Mammary epithelial cell (primary cell): ENCODE results near the gene CDC6.

Experiments used
- EZH2 ChIP-seq: IDR thresholded peaks from 2 replicates; pipeline ENCODE4 v1.6.1; 2012; ENCODE audit warnings: low read length, inconsistent platforms, borderline replicate concordance
- TF ChIP-seq, protein P1 (sequence below), 2 donors: IDR thresholded peaks in 1 of 2; conservative IDR thresholded peaks in 1 of 2; 2 replicates each; pipeline ENCODE4 v1.5.1; 2011 to 2012; ENCODE audit warnings: inconsistent platforms in 2 of 2, low read length in 2 of 2, mild to moderate bottlenecking in 2 of 2, control low read depth in 1 of 2, low read depth in 1 of 2; ENCODE audit not compliant: insufficient read depth in 1 of 2; ENCODE audit errors: extremely low read depth in 1 of 2

DNA sequence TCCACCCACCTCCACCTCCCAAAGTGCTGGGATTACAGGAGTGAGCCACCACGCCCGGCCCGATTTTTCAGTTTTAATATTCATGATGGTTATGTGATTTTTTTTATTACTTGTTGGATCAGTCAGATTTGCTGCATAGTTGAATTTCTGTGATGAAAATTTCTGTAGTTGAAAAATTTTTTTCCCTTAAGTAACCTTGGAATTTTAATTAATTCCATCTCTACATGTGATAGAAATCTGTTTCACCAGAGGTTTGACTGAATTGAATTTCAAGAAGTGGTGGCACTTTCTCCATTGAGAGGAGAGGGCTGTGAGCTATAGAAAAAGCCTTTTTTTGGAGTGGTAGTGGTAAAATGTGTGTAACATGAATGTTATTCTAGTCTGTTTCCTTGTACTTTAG lies 43.9 kb upstream of the CDC6 start:
- TF ChIP-seq, protein P1, sequence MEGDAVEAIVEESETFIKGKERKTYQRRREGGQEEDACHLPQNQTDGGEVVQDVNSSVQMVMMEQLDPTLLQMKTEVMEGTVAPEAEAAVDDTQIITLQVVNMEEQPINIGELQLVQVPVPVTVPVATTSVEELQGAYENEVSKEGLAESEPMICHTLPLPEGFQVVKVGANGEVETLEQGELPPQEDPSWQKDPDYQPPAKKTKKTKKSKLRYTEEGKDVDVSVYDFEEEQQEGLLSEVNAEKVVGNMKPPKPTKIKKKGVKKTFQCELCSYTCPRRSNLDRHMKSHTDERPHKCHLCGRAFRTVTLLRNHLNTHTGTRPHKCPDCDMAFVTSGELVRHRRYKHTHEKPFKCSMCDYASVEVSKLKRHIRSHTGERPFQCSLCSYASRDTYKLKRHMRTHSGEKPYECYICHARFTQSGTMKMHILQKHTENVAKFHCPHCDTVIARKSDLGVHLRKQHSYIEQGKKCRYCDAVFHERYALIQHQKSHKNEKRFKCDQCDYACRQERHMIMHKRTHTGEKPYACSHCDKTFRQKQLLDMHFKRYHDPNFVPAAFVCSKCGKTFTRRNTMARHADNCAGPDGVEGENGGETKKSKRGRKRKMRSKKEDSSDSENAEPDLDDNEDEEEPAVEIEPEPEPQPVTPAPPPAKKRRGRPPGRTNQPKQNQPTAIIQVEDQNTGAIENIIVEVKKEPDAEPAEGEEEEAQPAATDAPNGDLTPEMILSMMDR (conservative IDR thresholded peaks at IDR 0.05 in 1 of 2, IDR thresholded peaks at IDR 0.05 in 1 of 2; ENCODE audit: extremely low read depth in 1 of 2, insufficient read depth in 1 of 2, low read depth in 1 of 2, low read length in 2 of 2) = no peak
- no peak for TF ChIP-seq EZH2
